Midbrain (tissue), 1 donor: ENCODE data around the gene CBX8.

Experiments used
- DNase-seq: peaks from one replicate; lab custom pipeline; 2025; lab: John Stamatoyannopoulos, UW

The CBX8 gene

DNA sequence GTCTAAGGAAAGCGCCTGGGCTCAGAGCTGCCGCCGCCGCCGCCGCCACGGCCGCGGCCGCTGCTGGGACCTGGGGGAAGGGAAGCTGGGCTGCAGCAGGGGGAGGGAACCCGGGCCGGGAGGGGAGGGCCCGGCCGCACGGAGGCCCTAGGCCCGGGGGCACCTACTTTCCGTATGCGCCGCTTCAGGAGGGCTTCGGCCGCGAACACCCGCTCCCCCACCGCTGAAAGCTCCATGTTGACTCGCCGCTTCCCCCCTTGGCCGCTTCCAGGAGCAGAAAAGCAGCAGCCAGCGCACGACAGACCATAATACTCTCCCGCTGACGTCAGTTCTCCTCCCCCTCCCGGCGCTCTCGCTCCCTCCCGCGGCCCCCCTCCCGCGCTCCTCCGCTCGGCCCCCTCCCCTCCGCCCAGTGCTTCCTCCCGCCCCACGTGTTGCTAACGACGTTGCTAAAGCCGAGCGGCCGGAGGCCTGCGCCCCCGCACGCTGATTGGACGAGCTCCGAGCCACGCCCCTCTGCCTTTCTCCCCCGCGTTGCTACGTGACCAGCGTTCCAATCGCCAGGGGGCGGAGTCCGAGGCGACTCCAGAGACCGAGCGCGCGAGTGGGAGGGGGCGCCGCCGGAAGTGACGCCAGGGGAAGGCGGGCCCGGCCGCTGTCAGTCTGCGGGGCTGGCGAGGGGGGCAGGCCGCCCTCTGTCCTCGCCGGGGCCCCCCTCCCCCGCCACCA is at the start of gene CBX8:
CBX8 (minus strand) TSS at position 315 of the 729 bp plus-strand sequence; CDS start at position 236, 79 bp downstream.
- DNase-seq, result peak; percentile 100

- no peak for DNase-seq
Observed at GRCh38 chr17:79845601-79845949, 48.7 kb upstream of the CBX8 start.

DNA sequence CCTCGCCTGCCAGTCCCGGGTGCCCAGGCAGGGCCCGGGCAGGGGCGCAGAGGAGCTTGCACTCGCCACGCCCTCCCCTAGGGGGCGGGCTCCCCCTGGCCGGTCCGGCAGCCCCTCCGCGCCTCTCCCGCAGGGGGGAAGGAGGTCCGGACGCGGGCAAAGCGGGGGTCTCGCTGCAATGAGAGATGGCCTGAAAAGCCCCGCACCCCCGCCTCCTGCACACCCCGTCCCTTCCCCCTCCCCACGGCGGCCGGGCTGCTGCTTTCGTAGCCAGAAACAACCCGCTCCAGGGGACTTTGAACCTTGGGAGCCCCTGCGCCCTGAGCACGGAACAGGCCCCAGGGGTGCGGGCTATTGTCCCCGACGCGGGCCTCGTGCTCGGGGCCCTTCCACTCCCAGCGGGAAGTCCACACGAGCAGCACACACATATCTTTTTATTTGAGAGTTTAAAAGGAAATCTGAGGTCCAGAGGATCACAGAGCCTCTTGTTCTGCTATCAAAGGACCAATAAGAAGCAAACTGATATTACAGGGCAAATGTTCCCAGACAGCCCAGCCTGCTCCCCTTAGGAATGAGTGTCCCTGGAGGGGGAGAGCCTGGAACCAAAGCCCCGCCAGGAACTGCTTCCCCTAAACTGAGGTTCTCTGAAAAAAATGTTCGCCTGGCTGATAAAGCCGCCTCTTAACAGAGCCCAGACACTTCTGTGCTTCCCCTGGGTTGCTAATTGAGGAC is 48.2 kb upstream of the CBX8 start:
- peak; percentile 51 for DNase-seq

DNA sequence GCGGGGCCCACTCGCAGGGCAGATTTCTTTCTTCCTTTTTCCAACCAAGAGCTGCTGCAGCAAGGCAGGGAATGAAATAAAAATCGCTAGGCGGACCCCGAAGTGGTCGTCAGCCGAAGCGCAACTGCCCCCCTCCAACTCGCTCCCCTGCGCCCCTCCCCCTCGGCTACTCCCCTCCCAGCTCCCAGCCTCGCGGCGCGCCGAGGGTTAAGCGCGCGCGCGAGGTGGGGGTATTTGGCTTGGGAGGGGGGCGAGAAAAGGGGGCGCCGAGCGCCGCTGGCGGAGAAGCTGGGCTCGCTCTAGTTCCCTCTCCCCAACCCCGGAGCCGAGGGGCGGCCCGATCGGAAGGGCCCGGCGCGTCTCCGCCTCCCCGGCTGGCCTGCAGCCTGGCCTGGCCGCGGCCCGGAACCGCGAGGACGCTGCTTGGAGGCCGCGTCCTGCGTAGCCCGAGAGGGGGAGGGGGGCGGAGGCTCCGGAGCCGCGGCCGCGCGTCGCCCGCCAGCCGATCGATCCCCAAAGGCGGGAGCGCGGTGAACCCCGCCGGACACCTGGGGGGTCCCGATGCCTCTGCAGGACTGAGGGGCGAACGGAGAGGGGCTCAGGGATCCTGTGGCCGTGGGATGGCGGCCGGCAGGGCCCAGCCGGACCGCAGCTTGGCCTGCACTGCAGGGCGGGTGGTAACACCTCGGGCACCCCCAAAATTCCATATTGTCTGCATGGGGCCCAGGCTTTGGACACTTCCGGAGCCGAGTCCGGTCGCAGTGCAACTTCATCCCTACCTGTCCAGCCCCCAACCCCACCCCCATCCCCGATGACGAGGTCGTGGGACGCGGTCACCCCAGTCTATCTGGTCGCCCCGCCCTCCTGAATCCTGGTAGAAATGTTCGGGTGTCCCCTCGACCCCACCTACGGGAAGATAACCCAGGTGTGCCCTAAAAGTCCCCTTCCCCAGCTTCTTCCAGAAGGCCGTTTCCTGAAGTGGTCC is 47.2 kb upstream of the CBX8 start:
- DNase-seq, result peak; percentile 60

DNA sequence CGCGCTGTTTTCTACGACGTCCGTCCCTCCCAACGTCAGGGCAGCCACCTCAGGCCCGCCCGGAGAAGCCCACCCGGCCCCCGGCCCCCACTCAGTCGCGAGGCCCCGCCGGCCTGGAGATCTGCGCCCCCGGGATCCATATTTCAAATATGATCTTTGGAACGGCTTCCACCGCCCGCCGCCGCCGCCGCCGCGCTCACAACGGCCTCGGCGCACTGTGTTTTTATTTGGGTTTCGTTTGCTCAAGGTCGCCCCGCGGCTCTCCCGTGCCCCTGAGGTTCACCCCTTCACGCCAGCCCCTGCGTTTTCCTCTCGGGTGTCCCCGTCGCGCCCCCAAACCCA is 46.6 kb upstream of the CBX8 start:
- no peak for DNase-seq

- no peak for DNase-seq
Observed at GRCh38 chr17:79842656-79843473, 46.0 kb upstream of the CBX8 start.

GRCh38 chr17:79842136-79842655 is 45.3 kb upstream of the CBX8 start:
- no peak for DNase-seq

DNA sequence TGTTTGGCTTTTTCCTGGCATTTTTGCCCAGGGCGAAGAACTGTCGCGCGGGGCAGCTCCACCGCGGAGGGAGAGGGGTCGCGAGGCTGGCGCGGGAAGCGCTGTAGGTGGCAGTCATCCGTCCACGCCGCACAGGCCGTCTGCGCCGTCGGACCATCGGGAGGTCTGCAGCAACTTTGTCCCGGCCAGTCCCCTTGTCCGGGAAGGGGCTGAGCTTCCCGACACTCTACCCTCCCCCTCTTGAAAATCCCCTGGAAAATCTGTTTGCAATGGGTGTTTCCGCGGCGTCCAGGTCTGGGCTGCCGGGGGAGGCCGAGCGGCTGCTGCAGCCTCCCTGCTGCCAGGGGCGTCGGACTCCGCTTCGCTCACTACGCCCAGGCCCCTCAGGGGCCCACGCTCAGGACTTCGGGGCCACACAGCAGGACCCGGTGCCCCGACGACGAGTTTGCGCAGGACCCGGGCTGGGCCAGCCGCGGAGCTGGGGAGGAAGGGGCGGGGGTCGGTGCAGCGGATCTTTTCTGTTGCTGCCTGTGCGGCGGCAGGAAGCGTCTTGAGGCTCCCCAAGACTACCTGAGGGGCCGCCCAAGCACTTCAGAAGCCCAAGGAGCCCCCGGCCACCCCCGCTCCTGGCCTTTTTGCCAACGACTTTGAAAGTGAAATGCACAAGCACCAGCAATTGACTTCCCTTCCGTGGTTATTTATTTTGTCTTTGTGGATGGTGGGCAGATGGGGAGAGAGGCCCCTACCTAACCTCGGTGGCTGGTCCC is 44.7 kb upstream of the CBX8 start:
- no peak for DNase-seq

DNA sequence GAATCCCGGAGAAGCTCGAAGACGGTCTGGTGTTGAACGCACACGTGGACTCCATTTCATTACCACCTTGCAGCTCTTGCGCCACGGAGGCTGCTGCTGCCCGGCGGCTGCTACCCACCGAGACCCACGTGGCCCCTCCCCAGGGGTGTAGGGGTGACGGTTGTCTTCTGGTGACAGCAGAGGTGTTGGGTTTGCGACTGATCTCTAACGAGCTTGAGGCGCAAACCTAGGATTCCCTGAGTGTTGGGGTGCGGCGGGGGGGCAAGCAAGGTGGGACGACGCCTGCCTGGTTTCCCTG is 44.1 kb upstream of the CBX8 start:
- no peak for DNase-seq

DNA sequence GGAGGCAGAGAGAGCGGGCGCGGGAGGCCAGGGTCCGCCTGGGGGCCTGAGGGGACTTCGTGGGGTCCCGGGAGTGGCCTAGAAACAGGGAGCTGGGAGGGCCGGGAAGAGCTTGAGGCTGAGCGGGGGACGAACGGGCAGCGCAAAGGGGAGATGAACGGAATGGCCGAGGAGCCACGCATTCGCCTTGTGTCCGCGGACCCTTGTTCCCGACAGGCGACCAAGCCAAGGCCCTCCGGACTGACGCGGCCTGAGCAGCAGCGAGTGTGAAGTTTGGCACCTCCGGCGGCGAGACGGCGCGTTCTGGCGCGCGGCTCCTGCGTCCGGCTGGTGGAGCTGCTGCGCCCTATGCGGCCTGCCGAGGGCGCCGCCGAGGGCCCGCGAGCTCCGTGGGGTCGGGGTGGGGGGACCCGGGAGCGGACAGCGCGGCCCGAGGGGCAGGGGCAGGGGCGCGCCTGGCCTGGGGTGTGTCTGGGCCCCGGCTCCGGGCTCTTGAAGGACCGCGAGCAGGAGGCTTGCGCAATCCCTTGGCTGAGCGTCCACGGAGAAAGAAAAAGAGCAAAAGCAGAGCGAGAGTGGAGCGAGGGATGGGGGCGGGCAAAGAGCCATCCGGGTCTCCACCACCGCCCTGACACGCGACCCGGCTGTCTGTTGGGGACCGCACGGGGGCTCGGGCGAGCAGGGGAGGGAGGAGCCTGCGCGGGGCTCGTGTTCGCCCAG is 43.6 kb upstream of the CBX8 start:
- peak; percentile 9 for DNase-seq

DNA sequence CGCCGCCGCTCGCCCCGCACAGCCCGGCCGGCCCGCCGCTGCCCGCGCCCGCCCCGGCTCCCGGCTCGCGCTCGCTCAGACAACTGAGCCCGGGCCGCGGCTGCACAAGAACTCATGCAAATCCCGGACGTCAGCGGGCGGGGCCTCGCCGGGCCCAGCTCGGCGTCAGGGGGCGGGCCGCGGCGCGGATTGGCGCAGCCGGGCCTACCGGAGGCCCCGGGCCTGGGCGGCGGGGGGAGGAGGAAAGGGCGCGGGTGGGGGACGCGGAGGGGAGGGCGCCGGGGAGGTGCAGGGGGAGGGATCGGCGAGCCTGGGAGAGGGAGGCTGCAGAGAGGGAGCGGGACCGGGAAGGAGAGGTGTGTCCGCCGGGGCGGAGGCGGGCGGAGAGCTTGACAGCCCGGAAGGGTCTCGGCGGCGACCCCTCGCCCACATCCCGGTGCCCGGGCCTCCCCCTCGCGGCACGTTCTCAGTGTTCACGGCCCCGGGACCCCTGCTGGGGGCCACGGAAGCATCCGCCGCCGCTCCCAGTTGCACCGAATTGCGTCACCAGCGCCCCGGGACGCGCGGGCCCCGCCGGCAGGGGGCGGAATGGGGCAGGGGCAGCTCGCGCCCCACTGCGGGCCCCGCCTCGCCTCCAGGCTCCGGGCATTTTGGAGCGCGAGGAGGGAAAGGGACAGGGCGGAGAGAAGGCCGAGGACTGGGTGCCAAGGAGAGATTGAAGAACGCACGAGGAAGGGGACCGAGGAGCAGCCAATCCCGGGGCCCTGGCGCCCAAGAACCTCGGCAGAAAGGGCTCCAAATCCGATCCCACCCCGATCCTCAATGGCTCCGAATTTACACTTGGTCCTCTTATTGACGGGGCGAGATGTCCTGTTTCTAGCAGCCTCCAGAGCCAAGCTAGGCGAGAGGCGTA is 42.7 kb upstream of the CBX8 start, which contains the start of gene CBX4:
CBX4 (minus strand) TSS at position 85 of the 913 bp plus-strand sequence. CDS start 189 bp downstream, outside the sequence.
- DNase-seq, result peak; percentile 94

- peak; percentile 76 for DNase-seq
Observed at GRCh38 chr17:79838522-79839274, 41.8 kb upstream of the CBX8 start.

GRCh38 chr17:79837888-79838521 is 41.1 kb upstream of the CBX8 start:
- no peak for DNase-seq

DNA sequence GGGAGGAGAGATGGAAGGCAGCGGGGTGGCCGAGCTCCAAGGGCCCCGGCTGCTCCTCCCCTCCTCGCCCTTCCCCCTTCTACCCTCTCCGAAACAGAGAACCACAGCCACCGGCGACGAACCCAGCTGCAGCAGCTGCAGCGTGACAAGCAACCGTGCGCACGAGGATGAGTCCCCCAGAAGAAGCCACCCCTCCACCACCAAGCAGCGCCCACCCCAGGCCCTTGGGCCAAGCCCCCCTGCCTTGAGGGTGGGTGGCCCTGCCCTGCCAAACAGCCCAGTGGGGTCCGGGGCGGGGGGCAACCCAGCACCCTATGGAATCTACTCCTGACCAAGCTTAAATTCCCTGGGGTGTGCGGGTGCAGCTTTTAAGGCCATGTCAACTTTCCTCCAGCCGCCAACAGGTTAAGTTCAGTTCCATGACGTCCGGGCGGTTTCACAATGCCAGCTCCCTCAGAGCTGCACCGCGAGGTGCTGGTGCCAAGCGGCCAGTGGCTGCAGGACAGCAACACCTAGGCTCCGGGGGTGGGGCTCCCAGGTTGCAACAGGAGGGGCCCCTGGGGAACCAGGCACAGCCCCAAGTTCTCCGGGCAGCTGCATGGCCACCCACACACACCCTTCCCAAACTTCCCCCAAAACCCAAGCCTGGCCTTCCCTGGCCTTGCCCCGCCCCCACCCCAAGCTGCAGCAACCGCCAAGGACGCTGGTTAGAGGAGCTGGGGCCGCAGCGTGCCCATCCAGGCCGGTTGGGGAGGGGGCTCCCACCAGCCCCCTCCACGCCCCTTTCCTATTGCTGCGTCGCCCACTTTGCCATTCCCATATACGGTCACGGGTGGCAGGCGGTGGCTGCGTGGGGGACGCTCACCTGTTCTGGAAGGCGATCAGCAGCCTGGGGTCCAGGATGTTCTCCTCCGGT is 40.4 kb upstream of the CBX8 start:
- DNase-seq, result peak; percentile 26

GRCh38 chr17:79836510-79836971 is 39.7 kb upstream of the CBX8 start:
- DNase-seq, result no peak

GRCh38 chr17:79835953-79836509 is 39.2 kb upstream of the CBX8 start:
- DNase-seq, result no peak
